ENCODE measurements around the gene LDB2.

DNA sequence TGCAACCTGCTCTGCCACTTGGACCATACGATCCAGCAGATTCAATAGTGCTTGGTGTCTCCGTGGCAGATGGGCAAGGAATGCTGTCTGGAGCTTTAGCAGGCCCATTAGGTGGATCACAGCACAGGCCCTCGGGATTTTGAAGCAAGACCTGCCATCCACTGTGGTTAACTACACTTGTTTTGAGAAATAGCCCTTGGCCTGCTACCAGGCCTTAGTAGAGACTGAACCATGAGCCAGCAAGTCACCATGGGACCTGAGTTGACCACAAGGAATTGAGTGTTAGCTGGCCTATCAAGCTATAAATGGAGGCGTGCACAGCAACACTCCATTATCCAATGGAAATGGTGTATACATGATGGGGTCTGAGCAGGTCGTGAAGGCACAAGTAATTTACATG, 14.5 kb upstream of the LDB2 start:
- TF ChIP-seq, protein P1, sequence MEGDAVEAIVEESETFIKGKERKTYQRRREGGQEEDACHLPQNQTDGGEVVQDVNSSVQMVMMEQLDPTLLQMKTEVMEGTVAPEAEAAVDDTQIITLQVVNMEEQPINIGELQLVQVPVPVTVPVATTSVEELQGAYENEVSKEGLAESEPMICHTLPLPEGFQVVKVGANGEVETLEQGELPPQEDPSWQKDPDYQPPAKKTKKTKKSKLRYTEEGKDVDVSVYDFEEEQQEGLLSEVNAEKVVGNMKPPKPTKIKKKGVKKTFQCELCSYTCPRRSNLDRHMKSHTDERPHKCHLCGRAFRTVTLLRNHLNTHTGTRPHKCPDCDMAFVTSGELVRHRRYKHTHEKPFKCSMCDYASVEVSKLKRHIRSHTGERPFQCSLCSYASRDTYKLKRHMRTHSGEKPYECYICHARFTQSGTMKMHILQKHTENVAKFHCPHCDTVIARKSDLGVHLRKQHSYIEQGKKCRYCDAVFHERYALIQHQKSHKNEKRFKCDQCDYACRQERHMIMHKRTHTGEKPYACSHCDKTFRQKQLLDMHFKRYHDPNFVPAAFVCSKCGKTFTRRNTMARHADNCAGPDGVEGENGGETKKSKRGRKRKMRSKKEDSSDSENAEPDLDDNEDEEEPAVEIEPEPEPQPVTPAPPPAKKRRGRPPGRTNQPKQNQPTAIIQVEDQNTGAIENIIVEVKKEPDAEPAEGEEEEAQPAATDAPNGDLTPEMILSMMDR (IDR thresholded peaks at IDR 0.05; ENCODE audit: low read depth, low read length) = no peak
- TF ChIP-seq POLR2A (IDR thresholded peaks at IDR 0.05; ENCODE audit: extremely low read depth, insufficient read length) = no peak
- TF ChIP-seq, protein P2, sequence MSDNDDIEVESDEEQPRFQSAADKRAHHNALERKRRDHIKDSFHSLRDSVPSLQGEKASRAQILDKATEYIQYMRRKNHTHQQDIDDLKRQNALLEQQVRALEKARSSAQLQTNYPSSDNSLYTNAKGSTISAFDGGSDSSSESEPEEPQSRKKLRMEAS (IDR thresholded peaks at IDR 0.05; ENCODE audit: low read depth, low read length) = no peak
